ENCODE data around the gene NMNAT2.

DNA sequence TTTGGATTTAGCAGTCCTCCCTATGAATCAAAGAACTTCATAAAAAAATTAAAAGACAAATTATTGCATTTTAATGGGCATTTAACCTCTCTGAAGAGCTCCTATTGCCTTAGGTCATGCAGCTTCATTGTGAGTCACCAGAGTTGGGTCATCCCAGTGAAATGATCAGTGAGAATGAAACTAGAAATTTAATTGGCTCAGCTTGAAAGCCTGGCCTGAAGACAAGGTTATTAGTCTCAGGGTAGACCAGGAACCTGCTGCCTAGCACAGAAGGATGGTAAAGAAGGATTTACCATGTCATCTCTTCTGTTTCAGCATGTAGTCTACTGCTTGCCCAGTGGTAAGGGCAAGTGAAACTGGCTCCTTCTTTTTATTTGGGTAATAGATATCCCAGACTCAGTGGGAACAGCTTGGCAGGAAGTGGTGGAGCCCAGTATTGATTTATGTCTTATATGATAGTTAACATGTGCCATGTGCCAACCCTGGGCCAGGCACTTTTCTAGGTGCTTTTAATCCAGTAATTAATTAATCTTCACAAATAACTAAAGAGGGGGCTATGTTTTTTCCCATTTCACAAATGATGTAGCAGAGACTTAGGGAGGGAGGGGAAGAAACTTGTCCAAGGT is 208.5 kb downstream of the NMNAT2 start:
- TF ChIP-seq, protein P1, sequence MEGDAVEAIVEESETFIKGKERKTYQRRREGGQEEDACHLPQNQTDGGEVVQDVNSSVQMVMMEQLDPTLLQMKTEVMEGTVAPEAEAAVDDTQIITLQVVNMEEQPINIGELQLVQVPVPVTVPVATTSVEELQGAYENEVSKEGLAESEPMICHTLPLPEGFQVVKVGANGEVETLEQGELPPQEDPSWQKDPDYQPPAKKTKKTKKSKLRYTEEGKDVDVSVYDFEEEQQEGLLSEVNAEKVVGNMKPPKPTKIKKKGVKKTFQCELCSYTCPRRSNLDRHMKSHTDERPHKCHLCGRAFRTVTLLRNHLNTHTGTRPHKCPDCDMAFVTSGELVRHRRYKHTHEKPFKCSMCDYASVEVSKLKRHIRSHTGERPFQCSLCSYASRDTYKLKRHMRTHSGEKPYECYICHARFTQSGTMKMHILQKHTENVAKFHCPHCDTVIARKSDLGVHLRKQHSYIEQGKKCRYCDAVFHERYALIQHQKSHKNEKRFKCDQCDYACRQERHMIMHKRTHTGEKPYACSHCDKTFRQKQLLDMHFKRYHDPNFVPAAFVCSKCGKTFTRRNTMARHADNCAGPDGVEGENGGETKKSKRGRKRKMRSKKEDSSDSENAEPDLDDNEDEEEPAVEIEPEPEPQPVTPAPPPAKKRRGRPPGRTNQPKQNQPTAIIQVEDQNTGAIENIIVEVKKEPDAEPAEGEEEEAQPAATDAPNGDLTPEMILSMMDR (conservative IDR thresholded peaks at IDR 0.05; ENCODE audit: low read depth, low read length) = no peak
- TF ChIP-seq USF2 (IDR thresholded peaks at IDR 0.05; ENCODE audit: low read depth, low read length) = no peak
- TF ChIP-seq CEBPB (IDR thresholded peaks at IDR 0.05; ENCODE audit: low read depth, low read length) = peak; percentile 88
- TF ChIP-seq POLR2A (IDR thresholded peaks at IDR 0.05; ENCODE audit: low read depth, low read length) = no peak
- TF ChIP-seq, protein P2, sequence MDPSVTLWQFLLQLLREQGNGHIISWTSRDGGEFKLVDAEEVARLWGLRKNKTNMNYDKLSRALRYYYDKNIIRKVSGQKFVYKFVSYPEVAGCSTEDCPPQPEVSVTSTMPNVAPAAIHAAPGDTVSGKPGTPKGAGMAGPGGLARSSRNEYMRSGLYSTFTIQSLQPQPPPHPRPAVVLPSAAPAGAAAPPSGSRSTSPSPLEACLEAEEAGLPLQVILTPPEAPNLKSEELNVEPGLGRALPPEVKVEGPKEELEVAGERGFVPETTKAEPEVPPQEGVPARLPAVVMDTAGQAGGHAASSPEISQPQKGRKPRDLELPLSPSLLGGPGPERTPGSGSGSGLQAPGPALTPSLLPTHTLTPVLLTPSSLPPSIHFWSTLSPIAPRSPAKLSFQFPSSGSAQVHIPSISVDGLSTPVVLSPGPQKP (IDR thresholded peaks at IDR 0.05; ENCODE audit: borderline replicate concordance, low read depth, low read length) = no peak
- TF ChIP-seq FOS (IDR thresholded peaks at IDR 0.05; ENCODE audit: low read depth, low read length) = peak; percentile 69; the same call in 1 of the 2 replicates
- no peak for TF ChIP-seq MAFK (IDR thresholded peaks at IDR 0.05; ENCODE audit: low read depth, low read length)
- TF ChIP-seq BHLHE40 (IDR thresholded peaks at IDR 0.05; ENCODE audit: low read depth, low read length) = no peak
- 0 out of 2 replicates have a peak, but pooled peaks have one; percentile 2 for TF ChIP-seq RAD21 (IDR thresholded peaks at IDR 0.05; ENCODE audit: low read length)
- TF ChIP-seq NFE2L2 (IDR thresholded peaks at IDR 0.05; ENCODE audit: low read depth, low read length) = no peak
- no peak for TF ChIP-seq RCOR1 (IDR thresholded peaks at IDR 0.05; ENCODE audit: insufficient replicate concordance, low read length)
- no peak for TF ChIP-seq MXI1 (IDR thresholded peaks at IDR 0.05; ENCODE audit: borderline replicate concordance, low read depth, low read length)
- no peak for TF ChIP-seq SMC3 (IDR thresholded peaks at IDR 0.05; ENCODE audit: low read depth, low read length)

Measured in IMR-90 (cell line).